Endothelial cell (in vitro differentiated cells): Measurements from ENCODE around the gene PPL. TPM values are rescaled to one million over a fixed set of nuclear protein-coding genes. Genes with fewer than 3 reads are reported as not detected.

Experiments used
- DNase-seq: peaks from one replicate; pipeline ENCODE4 v3.0.0; 2021; ENCODE audit warnings: low spot score
- H3K27ac Mint-ChIP-seq: one replicate; pipeline ENCODE4 v1.8.0; 2021; ENCODE audit warnings: mixed read lengths, inconsistent platforms; ENCODE audit not compliant: unreplicated experiment
- H3K27me3 Mint-ChIP-seq: one replicate; pipeline ENCODE4 v1.8.0; 2021; ENCODE audit warnings: mild to moderate bottlenecking, moderate library complexity, mixed read lengths, inconsistent platforms; ENCODE audit not compliant: unreplicated experiment
- H3K36me3 Mint-ChIP-seq: one replicate; pipeline ENCODE4 v1.8.0; 2021; ENCODE audit warnings: mild to moderate bottlenecking, low read depth, mixed read lengths, inconsistent platforms; ENCODE audit not compliant: unreplicated experiment
- H3K4me1 Mint-ChIP-seq: one replicate; pipeline ENCODE4 v1.8.0; 2021; ENCODE audit warnings: mild to moderate bottlenecking, mixed read lengths, inconsistent platforms; ENCODE audit not compliant: unreplicated experiment
- H3K4me3 Mint-ChIP-seq: one replicate; pipeline ENCODE4 v1.8.0; 2021; ENCODE audit warnings: mild to moderate bottlenecking, mixed read lengths, inconsistent platforms; ENCODE audit not compliant: unreplicated experiment
- H3K9me3 Mint-ChIP-seq: one replicate; pipeline ENCODE4 v1.8.0; 2021; ENCODE audit warnings: mixed read lengths, inconsistent platforms; ENCODE audit not compliant: unreplicated experiment
- total RNA-seq: library from RNA; stranded (reverse); fragmentation: NEBNext Ultra II Directional; extraction: Animal tissue kit (Norgen Biotek cat#: 25700); gene quantifications from one replicate; pipeline ENCODE4 v1.2.1, GENCODE V29; 2021; ENCODE audit not compliant: unreplicated experiment
- TF ChIP-seq, protein P1 (sequence below): fragments of 200-600 bp; sonication (generic); IDR thresholded peaks from one replicate; pipeline ENCODE4 v1.5.0; 2021; ENCODE audit warnings: antibody characterized with exemption; ENCODE audit not compliant: unreplicated experiment

PPL gene
- total RNA-seq, 1 donor from 2014 or later, result 1.1 TPM

DNA sequence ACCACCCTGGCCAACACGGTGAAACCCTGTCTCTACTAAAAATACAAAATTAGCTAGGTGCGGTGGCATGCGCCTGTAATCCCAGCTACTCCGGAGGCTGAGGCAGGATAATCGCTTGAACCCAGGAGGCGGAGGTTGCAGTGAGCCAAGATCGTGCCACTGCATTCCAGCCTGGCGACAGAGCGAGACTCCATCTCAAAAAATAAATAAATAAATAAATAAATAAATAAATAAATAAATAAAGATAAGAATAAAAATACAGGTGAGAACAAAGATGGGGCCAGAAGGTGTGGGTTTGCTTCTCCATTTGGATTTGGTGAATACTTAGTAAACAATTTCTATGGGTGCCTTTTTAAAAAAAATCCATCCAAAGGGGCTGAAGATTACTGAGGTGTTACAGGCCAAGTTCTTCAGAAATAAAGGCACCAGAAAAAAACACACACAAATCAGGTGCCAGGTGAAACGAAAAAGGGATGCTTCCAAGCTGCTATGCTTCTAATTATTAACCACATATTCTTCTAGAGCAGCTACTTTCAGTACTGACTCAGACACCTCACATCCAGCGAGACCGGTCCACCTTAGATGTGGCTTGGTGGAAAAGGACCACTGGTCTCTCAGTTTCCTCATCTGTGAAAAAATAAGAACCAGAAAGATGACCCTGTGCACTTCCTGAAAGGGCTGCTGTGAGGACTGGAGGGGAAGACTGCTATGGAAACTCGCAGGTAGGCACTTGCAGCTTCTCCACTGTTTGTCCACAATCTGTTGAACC, 99.0 kb downstream of the PPL start:
- no peaks in the 10 kb centered on the region for H3K27me3 Mint-ChIP-seq

DNA sequence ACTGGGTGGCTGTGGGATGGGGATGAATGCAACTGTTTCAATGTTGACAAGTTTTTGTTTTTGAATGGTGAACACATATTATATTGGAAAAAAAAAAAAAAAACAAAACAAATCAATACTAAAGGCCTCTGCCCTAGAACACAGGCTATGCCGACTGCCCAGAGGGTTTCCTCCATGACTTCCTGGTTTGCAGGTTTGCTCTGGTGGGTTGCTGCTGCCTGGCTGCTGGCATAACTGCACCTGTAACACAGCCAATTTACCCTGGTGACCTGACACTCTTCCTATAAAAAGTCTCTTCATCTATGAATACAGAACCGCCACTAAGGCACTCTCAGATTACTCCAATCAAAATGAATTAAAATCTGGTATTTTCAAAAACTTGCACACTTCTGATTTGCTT, 100.2 kb downstream of the PPL start:
- H3K36me3 Mint-ChIP-seq, result peaks cover 36% of the 10 kb centered on the region
- no peaks in the 10 kb centered on the region for H3K4me1 Mint-ChIP-seq
- TF ChIP-seq, protein P1, sequence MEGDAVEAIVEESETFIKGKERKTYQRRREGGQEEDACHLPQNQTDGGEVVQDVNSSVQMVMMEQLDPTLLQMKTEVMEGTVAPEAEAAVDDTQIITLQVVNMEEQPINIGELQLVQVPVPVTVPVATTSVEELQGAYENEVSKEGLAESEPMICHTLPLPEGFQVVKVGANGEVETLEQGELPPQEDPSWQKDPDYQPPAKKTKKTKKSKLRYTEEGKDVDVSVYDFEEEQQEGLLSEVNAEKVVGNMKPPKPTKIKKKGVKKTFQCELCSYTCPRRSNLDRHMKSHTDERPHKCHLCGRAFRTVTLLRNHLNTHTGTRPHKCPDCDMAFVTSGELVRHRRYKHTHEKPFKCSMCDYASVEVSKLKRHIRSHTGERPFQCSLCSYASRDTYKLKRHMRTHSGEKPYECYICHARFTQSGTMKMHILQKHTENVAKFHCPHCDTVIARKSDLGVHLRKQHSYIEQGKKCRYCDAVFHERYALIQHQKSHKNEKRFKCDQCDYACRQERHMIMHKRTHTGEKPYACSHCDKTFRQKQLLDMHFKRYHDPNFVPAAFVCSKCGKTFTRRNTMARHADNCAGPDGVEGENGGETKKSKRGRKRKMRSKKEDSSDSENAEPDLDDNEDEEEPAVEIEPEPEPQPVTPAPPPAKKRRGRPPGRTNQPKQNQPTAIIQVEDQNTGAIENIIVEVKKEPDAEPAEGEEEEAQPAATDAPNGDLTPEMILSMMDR, result no peak
- no peaks in the 10 kb centered on the region for H3K27me3 Mint-ChIP-seq
- H3K9me3 Mint-ChIP-seq, result no peaks in the 10 kb centered on the region
- H3K27ac Mint-ChIP-seq, result no peak overlapping the region
- no peak overlapping the region for H3K4me3 Mint-ChIP-seq
- DNase-seq, result no peak

More for the DNA sequence above, 99.0 kb downstream of the PPL start:
- H3K4me3 Mint-ChIP-seq, result no peak overlapping the region
- H3K9me3 Mint-ChIP-seq, result no peaks in the 10 kb centered on the region
- no peaks in the 10 kb centered on the region for H3K4me1 Mint-ChIP-seq
- TF ChIP-seq, protein P1, result no peak
- no peak for DNase-seq
- peaks cover 27% of the 10 kb centered on the region for H3K36me3 Mint-ChIP-seq
- H3K27ac Mint-ChIP-seq, result no peak overlapping the region

DNA sequence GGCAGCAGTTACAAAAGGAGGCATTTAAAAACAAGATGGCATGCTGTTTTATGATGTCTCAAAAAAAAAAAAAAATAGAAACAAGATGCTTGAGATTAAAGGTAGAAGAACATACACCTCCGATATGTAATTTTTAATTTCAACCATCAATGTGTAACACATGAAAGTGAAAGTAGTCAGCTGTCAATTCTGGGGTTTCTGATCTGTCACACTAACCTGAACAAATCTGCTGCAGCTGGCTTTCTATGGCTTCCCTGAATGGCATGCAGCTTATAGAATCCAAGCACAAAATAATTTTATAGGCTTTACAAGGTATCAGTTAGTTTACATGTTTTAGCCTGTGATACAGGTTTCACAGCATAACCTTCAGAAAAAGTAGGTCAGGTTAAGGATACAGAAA, 103.4 kb downstream of the PPL start:
- Mint-ChIP-seq H3K4me3 (no peak overlapping the region), H3K36me3 (peaks cover 35% of the 10 kb centered on the region), H3K27me3 (peaks cover 3% of the 10 kb centered on the region), H3K4me1 (no peaks in the 10 kb centered on the region), H3K9me3 (no peaks in the 10 kb centered on the region), H3K27ac (no peak overlapping the region)
- DNase-seq, result no peak
- TF ChIP-seq, protein P1, result no peak

DNA sequence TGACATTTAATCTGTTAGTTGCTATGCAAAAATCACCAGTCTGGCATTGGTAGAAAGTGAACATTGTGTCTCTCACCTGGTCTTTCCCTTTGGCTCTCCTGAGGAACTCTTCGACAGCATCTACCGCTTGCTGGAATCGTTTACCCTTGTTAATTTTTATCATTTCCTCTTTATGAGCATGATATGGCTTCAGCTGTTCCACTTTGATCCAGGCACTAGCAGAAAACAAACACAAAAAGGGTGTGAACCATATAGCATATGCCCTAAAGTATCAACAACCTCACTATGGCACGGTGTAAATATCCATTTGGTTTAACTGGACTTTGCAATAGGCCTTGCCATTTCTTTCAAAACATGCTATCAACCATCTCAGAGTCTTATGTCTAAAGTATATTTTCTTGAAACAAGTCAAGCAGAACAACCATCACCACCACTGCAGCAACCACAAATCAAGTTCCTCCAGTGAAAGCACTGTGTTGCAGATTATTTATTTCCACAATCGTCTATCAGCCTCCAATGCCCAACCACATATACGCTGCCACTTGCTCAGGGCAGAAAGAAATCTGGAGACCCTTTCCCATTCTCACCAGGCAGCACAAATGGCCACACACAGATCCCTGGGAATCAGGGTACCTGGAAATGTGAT, 104.1 kb downstream of the PPL start:
- TF ChIP-seq, protein P1, result no peak
- H3K36me3 Mint-ChIP-seq, result peaks cover 35% of the 10 kb centered on the region

More for the DNA sequence above, 104.1 kb downstream of the PPL start:
- H3K27me3 Mint-ChIP-seq, result peaks cover 3% of the 10 kb centered on the region
- no peak for DNase-seq
- no peak overlapping the region for H3K4me3 Mint-ChIP-seq
- no peaks in the 10 kb centered on the region for H3K9me3 Mint-ChIP-seq
- H3K4me1 Mint-ChIP-seq, result no peaks in the 10 kb centered on the region
- no peak overlapping the region for H3K27ac Mint-ChIP-seq

Other genes starting within 250 kb of the PPL start
- gene NUDT16L1, start 243.6 kb downstream of the PPL start, total RNA-seq, result 43.1 TPM
- 15.6 TPM for gene ANKS3, start 202.9 kb downstream of the PPL start, total RNA-seq
- gene DNAAF8, start 202.6 kb downstream of the PPL start, total RNA-seq, result 0.18 TPM
- gene ZNF500, start 170.0 kb downstream of the PPL start, total RNA-seq, result 32.8 TPM
- gene SEPTIN12, start 148.8 kb downstream of the PPL start, total RNA-seq, result 11.5 TPM
- gene SMIM22, start 141.8 kb downstream of the PPL start, total RNA-seq, result not detected
- gene ROGDI, start 134.5 kb downstream of the PPL start, total RNA-seq, result 46.2 TPM
- gene GLYR1, start 89.9 kb downstream of the PPL start, total RNA-seq, result 111 TPM
- gene UBN1, start 89.7 kb downstream of the PPL start, total RNA-seq, result 36.4 TPM
- 0.05 TPM for gene SEC14L5, start 21.2 kb upstream of the PPL start, total RNA-seq
- 10.2 TPM for gene NAGPA, start 96.8 kb upstream of the PPL start, total RNA-seq
- gene C16orf89, start 128.8 kb upstream of the PPL start, total RNA-seq, result not detected
- 21.0 TPM for gene ALG1, start 134.7 kb upstream of the PPL start, total RNA-seq
- 6.7 TPM for gene EEF2KMT, start 160.6 kb upstream of the PPL start, total RNA-seq